Kidney epithelial cell (primary cell): ENCODE data around the gene RGMB. TPM values are rescaled to one million over a fixed set of nuclear protein-coding genes. Genes with fewer than 3 reads are reported as not detected.

Source experiments
- DNase-seq: peaks from one replicate; pipeline ENCODE4 v3.0.0-alpha.2; 2010; ENCODE audit warnings: low read depth
- H3K27me3 ChIP-seq: 2 replicates; pipeline ENCODE4 v1.6.0; 2011; ENCODE audit warnings: low read length; ENCODE audit not compliant: control insufficient read depth, insufficient read depth
- H3K36me3 ChIP-seq: 2 replicates; pipeline ENCODE4 v1.5.1; 2011; ENCODE audit warnings: low read length; ENCODE audit not compliant: control insufficient read depth, insufficient read depth
- H3K4me3 ChIP-seq: 2 replicates; pipeline ENCODE4 v1.5.1; 2011; ENCODE audit warnings: low read depth, mild to moderate bottlenecking, control low read depth, low read length
- total RNA-seq: library from RNA; depleted of rRNA; stranded (reverse); fragments of >200 nt; gene quantifications from 2 replicates; pipeline ENCODE4 v1.2.3, GENCODE V29; 2015
- TF ChIP-seq, protein P1 (sequence below): IDR thresholded peaks from 2 replicates; pipeline ENCODE4 v1.5.1; 2011; ENCODE audit warnings: mild to moderate bottlenecking, moderate library complexity, low read length, control low read depth, inconsistent platforms; ENCODE audit not compliant: insufficient read depth, poor library complexity, severe bottlenecking

The RGMB gene
- total RNA-seq, 1 donor from 2014 or later, result 21.6 TPM

DNA sequence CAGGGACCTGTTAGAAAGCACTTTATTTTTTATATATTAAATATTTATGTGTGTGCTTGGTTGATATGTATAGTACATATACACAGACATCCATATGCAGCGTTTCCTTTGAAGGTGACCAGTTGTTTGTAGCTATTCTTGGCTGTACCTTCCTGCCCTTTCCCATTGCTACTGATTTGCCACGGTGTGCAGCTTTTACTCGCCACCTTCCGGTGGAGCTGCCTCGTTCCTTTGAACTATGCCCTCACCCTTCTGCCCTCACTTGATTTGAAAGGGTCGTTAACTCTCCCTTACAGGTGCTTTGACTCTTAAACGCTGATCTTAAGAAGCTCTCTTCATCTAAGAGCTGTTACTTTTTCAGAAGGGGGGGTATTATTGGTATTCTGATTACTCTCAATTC, 20.5 kb downstream of the RGMB start:
- Histone ChIP-seq H3K36me3 (no peaks in the 10 kb centered on the region), H3K27me3 (no peaks in the 10 kb centered on the region), H3K4me3 (no peak overlapping the region)
- DNase-seq, result no peak
- TF ChIP-seq, protein P1, sequence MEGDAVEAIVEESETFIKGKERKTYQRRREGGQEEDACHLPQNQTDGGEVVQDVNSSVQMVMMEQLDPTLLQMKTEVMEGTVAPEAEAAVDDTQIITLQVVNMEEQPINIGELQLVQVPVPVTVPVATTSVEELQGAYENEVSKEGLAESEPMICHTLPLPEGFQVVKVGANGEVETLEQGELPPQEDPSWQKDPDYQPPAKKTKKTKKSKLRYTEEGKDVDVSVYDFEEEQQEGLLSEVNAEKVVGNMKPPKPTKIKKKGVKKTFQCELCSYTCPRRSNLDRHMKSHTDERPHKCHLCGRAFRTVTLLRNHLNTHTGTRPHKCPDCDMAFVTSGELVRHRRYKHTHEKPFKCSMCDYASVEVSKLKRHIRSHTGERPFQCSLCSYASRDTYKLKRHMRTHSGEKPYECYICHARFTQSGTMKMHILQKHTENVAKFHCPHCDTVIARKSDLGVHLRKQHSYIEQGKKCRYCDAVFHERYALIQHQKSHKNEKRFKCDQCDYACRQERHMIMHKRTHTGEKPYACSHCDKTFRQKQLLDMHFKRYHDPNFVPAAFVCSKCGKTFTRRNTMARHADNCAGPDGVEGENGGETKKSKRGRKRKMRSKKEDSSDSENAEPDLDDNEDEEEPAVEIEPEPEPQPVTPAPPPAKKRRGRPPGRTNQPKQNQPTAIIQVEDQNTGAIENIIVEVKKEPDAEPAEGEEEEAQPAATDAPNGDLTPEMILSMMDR, result no peak

GRCh38 chr5:98794414-98795080, 21.1 kb downstream of the RGMB start:
- DNase-seq, result no peak
- H3K4me3 ChIP-seq, result no peak overlapping the region
- no peaks in the 10 kb centered on the region for H3K36me3 ChIP-seq
- H3K27me3 ChIP-seq, result no peaks in the 10 kb centered on the region
- TF ChIP-seq, protein P1, result no peak

GRCh38 chr5:98795243-98795642, 21.8 kb downstream of the RGMB start:
- no peak for DNase-seq
- H3K27me3 ChIP-seq, result no peaks in the 10 kb centered on the region
- TF ChIP-seq, protein P1, result no peak

DNA sequence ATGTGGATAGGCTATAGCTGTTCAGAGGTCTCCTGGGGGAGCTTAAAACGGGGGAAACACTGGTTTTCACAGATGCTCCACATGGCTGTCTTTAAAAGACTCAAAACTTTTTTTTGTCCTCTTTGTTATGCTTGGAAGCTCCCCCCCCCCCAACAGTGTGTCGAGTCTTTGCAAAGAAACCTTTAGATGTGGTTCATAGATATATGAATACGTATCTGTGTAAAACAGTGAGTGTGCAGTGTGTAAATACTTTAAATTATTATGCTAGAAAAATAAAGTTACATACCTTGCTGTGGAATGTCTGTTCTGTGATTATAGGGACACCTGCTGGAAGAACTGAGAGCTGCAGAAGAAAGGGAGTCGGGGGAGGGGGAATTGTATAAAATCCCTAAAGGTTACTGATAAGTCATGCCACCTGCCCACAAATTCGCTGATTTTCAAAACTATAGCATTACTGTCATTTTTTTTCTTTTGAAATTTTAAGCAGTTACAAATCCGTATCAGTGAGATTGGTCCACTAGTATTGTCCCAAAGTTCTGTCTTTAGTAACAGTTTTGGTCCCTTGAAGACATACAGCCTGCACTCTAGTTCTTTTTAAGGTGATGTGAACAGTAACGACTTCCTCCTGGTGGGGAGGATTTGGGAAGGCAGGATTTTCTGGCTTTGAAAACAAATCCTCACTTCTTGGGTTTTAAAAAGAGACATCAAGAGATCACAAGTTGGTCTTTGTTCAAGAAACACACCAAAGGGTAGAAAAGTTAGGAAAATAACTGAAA, 22.9 kb downstream of the RGMB start:
- no peak for DNase-seq
- H3K36me3 ChIP-seq, result no peaks in the 10 kb centered on the region
- H3K4me3 ChIP-seq, result no peak overlapping the region
- H3K27me3 ChIP-seq, result no peaks in the 10 kb centered on the region
- TF ChIP-seq, protein P1, result peak; percentile 75

More at GRCh38 chr5:98795243-98795642, 21.8 kb downstream of the RGMB start:
- Histone ChIP-seq H3K36me3 (no peaks in the 10 kb centered on the region), H3K4me3 (no peak overlapping the region)

DNA sequence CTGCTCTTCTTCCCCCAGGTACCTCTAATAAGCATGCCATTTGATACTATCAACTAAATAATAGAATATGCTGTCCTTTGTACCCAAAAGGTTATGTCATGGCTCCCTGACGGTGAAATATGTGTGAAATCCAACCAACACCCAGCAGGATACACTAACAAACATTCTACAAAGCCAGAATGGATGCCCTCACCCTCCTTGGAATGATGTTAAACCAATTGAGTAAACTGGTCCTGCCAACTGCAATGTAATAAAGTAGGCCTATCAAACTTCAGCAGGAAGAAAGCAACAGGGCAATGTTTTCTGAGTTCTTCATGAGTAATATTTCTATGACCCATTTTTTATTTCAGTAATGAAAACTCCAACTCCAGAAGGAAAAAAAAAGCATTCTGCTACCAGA, 24.9 kb downstream of the RGMB start:
- no peak overlapping the region for H3K4me3 ChIP-seq
- no peaks in the 10 kb centered on the region for H3K27me3 ChIP-seq
- TF ChIP-seq, protein P1, result no peak
- no peaks in the 10 kb centered on the region for H3K36me3 ChIP-seq
- no peak for DNase-seq
